22Rv1 (cell line): Measurements from ENCODE around the gene ZNF827.
"Not testable (repeated sequence)": the region's sequence is repeated elsewhere in the genome, so short reads cannot be mapped to it uniquely, and the experiment has no call there.

Experiments used
- H3K27ac ChIP-seq: fragments of 450-650 bp; 2 replicates; pipeline ENCODE4 v1.5.1; 2017
- CTCF ChIP-seq: fragments of 450-650 bp; IDR thresholded peaks from 2 replicates; pipeline ENCODE4 v1.5.1; 2017; ENCODE audit warnings: mild to moderate bottlenecking
- ZFX ChIP-seq: fragments of 450-650 bp; IDR thresholded peaks from 2 replicates; pipeline ENCODE4 v1.6.1; 2017; ENCODE audit warnings: antibody characterized with exemption, borderline replicate concordance

Gene ZNF827

GRCh38 chr4:145839151-145839550 lies 99.5 kb downstream of the ZNF827 start:
- no peak for TF ChIP-seq CTCF
- TF ChIP-seq ZFX, result no peak
- H3K27ac ChIP-seq, result no peak overlapping the region

GRCh38 chr4:145832384-145832783 lies 106.2 kb downstream of the ZNF827 start:
- not testable (repeated sequence) for H3K27ac ChIP-seq

- TF ChIP-seq CTCF, result no peak
- TF ChIP-seq ZFX, result no peak
- H3K27ac ChIP-seq, result no peak overlapping the region
Measured at GRCh38 chr4:145830699-145831098, 107.9 kb downstream of the ZNF827 start.

- no peak overlapping the region for H3K27ac ChIP-seq
- TF ChIP-seq ZFX (no peak), CTCF (no peak)
Measured at GRCh38 chr4:145829629-145830395, 108.8 kb downstream of the ZNF827 start.

- TF ChIP-seq ZFX, result no peak
- TF ChIP-seq CTCF, result no peak
- no peak overlapping the region for H3K27ac ChIP-seq
Measured at GRCh38 chr4:145828802-145829485, 109.7 kb downstream of the ZNF827 start.

- TF ChIP-seq ZFX (no peak), CTCF (no peak)
- no peak overlapping the region for H3K27ac ChIP-seq
Measured at GRCh38 chr4:145827885-145828284, 110.7 kb downstream of the ZNF827 start.

DNA sequence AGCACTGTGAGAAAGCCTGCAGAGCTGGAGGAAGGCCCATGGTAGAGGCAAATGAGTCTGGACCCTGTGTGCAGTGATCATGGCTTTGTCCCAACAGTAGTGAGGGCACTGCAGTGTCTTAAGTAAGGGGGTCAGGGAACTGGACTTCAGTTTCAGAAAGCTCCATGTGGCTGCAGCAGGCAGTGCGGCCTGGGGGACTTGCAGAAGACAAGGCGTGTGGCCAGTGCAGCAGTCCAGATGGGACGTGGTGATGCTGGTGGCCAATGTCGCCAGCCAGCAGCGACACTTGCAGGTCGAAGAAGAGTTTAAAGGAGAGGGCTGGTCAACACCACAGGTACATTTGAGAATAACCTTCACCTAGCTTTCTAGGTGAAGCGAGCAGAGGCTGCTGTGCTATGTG lies 113.4 kb downstream of the ZNF827 start:
- TF ChIP-seq CTCF (no peak), ZFX (no peak)
- H3K27ac ChIP-seq, result no peak overlapping the region
